Activated CD8-positive, alpha-beta memory T cell treated with anti-CD3 and anti-CD28 coated beads for 48 hours (primary cell): ENCODE results near the gene ZIC5.
"Not testable (repeated sequence)": the region's sequence is repeated elsewhere in the genome, so short reads cannot be mapped to it uniquely, and the experiment has no call there.

Experiments
- DNase-seq, 3 experiments: peaks; one replicate each; pipeline ENCODE4 v3.0.0-alpha.2; 2020; ENCODE audit warnings: low read depth in 2 of 3, low spot score in 2 of 3

ZIC5 gene

DNA sequence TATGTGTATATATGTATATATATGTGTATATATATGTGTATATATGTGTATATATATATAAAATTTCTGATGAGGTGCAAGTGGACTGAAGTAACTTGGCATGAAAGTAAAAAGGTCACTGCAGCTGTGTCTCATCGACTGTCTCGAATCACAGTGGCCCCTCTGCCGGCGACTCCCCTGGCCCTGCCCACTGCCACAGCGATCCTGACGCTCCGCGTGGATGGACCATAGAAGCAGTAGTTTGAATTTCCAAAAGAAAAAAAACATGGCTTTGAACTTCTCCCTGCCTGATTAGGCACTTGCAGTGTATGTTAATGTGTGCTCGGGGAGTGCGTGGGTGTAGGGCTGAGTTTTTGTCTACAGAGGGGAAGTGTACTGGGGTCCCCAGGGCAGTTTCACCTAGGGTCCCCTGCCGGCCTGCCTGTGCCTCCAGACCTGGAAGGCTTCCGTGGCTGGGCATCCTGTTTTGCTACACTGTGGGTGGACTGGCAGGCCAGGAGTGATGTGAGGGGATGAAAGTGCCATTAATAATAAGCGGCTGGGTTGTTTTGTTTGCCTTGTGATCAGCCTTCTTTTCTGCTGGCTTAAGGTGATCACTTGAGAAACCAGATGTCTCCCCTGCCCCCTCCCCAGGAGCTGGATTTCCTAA, 10.8 kb downstream of the ZIC5 start:
- DNase-seq, result no peak

DNA sequence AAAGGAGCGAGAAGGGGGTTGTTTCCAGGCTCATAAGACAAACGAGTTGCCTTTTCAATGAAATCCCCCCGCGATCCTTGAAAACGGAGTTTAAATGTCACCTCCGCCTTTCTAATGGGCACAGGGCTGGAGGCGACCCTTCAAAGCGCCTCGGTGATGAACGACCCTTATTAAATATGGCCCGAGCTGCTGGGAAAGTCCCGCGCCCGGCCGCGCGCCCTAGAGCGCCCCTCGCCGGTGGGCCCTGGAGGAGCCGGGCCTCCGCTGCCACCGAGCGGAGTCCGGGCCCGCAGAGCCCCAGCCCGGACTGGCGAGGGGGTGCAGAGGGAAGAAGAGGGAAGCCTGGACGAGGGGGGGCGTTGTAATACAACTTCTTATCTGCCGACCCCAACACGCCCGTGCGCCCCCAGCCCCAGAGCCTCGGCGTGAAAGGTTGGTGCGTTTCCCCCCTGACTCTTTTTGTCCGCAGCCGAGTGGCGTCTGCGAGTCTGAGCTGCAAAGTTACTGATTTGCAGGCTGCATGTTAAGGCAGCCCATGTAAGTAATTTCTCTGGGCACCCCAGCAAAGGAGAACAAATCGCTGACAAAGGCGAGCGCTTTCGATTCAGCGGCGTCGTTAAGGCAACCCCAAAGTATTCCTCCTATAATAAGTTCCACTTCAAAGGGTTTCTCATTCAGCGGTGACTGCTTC, 11.9 kb downstream of the ZIC5 start:
- DNase-seq, result no peak

DNA sequence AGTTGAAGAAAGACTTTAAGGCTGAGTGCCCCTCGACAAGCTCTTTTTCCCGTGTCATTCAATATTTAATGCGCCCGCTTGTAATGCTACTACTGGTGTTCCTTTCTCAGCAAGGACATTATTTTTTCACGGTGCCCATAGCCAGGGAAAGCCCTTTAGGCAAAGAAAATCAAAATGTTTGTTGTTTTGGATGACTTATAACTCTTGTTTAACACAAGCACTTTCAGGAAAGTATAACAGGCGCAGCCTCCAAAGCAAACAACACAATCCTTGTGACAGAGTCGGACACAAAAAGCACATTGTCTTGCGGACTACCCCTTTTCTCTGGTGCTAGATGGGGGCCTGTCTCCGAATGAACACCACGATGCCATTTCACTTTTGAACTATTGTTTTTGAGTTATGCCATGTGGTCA, 12.4 kb downstream of the ZIC5 start:
- DNase-seq, result no peak

DNA sequence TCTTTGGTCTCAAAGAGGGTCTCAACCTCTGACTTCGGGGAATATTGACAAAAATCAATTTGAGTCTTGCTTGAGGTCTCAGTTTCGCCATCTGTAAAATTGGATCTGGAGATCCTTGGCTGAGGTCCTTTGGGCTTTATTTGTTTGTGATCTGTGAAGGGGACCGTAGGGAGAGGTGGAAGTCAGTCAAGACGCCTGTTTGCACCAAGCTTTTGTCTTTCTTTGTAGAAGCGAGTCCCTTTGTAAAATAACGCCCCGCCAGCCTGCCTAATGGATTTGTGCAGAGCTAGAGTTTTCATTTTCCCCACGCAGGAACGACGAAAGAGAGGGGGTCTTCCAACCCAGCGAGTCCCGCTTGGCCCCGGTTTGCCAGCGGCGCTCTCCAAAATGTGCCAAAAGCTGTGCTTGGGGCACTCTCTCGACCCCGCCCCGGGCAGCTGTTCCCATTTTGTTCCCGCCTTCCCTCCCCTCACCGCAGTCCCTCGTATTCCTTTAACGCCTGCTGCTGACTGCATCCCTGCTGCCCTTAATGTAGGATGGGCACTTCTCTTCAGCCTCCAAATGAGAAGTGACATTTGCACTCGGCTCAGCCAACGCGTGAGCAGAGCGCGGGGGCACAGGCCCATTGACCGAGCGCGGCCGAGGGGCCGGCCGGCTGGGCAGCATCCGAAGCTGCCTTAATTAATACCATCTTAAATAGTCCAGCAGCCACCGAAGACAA, 13.0 kb downstream of the ZIC5 start:
- DNase-seq, result no peak

DNA sequence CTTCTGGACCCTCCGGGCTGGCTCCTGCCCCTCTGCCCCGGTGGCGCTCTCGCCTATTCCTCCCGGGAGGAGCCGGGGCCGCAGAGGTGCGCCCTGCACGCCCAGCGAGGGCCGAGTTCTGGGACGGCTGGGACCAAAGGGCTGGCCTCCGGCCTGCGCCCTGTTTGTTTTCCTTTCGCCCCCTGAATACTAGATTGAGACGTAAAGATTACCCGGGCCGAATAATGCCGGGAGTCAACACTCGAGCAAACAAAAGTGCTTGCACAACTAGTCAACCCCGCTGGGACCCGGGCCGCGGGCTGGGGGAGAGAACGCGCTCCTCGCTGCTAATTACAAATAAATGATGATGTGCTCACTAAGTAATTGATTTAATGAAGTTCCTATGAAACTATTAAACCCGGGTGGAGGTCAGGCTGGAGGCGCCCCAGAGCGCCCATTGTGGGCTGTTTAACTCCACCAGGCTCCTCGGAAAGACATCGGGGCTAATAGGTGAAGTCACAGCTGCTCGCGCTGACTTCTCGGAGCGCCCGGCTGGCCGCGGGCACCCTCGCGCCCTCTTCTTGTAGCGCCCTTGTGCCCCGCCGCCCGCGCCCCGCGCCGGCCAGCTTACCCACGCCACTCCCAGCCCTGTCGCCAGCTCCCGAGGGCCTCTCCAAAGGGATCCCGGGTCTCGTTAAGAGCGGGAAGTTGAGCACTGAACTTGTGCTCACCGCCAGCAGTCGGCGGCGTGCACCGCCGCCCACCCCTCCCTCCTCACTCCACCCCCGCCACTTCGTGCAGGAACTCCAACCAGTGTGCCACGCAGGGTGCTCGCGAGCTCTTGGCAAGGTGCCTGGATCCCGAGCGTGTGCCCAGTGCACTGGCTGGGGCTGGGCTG, 14.9 kb downstream of the ZIC5 start:
- DNase-seq, result no peak

DNA sequence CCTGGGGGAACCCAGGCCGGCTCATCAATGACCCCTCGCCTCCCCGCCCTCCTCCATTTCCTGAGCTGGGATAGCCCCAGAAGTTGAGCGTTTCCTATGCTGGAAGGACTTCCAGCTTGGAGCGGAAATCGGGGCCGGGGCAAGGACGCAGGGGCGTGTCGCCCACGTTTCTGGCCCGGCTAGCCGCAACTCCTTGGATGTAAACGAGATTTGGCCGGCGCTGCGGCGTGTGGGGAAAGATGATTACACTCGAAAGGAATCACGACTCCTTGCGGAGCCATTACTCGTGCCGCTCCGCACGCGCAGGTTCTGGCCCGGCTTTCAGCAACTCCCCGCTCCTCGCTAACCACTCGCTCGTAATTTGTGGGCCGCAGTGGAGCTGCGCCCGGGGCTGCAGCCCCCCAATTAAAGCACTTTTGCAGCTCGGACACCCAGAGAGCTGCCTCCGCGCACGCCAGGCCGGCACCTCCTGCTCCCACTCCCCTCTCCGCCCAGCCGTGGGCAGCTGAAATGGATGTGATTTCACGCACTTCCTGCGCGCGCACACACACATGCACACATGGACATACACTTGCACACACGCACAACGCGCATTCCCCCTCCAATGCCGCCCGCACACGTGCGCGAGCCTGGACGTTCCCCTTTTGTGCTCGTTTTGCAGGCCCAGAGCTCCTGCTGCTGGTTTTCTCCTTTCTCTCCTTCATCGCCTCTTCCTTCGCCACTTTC, 15.7 kb downstream of the ZIC5 start:
- DNase-seq, result no peak

DNA sequence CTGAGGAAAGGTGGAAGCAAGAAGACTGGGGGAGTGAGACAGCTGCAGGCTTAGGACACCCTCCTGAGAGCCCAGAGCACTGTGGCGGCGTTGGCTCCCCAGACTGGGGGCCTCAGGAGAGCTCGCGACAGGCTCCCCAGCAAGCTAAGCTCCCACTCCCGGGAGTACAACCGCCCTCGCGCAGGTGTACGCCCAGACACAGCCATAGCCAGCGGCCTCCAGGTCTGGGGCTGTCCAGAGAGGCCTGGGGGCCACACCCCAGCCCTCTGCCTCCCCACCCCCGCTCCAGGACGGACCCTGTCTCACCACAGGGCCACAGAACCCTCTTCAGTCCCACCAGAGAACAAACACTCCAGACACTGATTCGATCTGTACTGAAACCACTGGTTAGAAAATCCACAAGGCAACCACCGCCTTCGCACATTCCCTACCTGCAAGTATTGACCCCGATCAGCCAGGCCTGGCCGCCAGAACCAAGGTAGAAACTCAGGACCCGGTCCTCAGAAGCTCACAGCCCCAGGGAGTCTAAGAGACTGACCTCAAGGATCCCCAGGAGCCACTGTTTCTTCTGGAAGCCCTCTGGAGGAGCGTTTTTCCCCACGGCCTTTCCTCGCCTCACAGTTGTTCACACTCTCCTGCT, 16.3 kb downstream of the ZIC5 start:
- DNase-seq, result no peak

DNA sequence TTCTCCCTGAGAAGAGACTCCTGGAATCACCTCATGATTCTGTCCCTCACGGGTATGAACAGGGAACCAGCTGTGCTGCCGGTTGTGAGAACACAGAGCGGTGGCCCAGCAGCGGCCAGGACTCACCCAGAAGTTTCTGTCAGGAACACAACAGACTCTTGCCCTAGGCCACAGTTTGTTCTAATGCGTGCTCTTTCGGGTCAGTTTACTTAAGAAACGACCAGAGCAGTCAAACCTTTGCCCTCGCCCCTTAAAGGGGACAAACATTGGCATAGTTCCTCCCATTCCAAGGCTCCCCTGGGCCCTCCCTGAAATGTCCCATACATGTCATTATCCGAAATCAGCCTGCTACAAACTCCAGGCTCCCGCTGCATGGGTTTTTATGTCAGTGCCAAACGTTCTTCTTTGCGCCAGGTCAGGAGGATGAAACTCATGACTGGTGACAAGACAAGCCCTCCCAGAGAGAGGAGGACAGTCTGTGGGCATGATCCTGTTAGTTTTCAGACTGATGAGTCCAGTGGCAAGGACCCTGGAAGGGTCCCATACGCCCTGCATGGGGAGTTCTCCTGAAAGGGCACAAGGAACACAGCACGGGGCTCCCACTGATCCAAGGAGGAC, 18.3 kb downstream of the ZIC5 start:
- no peak for DNase-seq

DNA sequence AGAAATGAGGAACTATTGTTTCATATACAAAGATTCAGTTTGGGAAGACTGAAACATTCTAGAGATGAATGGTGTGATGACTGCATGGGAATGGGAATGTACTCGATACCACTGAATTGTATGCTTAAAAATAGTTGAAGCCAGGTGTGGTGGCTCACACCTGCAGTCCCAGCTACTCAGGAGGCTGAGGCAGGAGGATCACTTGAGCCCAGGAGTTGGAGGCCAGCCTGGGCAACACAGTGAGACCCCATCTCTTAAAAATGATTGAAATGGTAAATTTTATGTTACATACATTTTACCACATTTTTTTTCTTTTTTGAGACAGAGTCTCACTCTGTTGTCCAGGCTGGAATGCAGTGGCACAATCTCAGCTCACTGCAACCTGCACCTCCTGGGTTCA, 19.9 kb downstream of the ZIC5 start:
- DNase-seq, result not testable (repeated sequence)

DNA sequence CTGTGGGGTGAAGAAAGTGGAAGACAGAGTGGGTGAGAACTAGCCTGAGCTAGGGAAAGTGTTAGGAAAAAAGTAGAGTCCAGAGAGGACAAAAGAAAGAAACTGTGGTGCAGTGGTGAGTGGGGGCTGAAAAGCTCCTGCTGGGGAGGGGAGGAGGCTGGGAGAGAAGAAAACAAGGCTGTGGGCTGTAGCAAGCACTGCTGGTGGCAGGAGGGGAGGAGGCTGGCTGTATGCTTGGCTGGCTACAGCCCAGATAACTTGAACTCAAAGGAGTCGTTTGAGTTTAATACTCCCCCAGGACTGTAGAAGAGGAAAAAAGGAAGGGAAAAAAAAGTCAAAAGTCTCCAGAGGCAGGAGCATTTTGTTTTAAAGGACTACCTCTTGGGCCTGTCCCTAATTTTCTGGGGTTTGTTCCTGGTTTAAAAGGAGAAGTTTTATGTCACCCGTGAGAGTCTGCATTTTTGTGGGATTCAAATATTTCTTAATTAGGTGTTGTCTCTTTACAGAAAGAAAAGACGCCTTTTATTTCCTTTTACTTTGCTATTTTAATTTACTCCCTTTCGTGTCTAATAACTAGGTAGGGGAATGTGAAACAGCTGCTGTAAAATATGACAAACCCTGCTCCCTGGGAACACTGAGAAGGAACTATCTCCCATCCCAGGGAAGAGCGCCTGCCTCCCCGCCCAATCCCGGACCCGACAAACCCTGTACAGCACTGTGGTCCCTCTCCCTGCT, 21.7 kb downstream of the ZIC5 start:
- no peak for DNase-seq

DNA sequence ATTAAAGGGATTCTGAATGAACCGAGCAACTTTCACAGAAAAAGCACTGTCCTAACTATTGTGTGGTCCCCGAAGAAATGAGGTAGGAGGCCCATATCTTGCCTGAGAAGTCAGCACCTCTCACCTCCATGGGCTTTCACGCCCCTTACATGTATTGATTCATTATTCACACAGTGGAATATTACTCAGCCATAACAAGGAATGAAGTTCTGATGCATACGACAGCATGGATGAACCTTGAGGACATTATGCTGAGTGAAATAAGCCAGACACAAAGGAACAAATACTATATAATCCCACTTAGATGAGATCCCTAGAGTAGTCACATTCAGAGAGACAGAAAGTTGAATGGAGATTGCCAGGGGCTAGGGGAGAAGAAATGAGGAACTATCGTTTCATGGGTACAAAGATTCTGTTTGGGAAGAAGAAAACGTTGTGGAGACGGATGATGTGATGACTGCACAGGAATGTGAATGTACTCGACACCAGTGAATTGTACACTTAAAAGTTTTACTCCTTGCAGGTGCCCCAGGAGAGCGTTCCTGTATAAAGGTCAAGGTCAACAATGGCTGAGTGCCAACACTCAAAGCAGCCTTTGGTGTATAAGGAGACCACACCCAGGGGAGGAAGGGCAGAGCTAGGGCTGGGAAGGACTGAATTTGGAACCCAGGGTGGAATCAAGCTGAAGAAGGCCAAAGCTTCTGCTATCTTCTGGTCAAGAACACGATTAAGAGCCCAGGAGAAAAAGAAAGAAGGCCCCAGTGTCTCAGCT, 22.5 kb downstream of the ZIC5 start:
- no peak for DNase-seq

DNA sequence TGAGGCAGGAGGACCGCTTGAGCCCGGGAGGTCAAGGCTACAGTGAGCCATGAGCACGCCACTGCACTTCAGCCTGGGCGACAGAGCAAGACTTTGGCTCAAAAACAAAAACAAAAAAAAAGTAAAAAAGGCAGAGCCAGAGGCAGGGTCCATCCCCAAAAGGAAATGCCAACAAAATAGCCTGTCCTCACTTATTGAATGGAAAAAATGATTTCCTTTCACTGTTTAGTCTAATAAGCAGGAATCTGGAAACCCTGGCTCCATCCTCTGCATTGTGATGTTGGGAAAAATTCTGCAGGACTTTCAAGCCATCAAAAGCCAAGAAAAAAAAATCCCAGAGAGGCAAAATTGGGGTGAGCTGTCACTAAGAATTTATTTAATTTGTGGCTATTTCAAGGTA, 23.2 kb downstream of the ZIC5 start:
- DNase-seq, result no peak

DNA sequence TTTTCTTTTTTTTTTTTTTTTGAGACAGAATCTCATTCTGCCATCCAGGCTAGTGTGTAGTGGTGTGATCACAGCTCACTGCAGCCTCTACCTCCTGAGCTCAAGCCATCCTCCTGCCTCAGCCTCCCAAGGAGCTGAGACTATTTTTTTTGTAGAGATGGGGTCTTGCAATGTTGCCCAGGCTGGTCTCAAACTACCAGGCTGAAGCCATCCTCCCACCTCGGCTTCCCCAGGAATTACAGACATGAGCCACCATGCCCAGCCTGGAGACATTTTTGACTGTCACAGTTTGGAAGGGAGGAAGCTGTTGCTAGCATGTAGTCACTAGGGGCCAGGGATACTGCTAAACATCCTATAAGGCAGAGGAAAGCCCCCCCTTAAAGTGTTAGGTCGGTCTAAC, 23.9 kb downstream of the ZIC5 start:
- no peak for DNase-seq

DNA sequence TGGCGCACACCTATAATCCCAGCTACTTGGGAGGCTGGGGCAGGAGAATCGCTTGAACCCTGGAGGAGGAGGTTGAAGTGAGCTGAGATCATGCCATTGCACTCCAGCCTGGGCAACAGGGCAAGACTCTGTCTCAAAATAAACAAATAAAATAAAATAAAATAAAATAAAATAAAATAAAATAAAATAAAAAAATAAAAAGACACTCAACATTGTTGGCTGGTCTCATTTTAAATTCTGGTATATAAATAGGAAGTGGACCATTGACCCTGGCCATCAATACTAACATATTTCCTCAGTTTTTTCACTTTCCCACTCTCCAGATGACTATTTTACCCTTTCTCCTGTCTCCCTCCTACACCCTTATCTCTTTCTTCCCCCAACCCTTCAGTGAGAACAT, 26.1 kb downstream of the ZIC5 start:
- not testable (repeated sequence) for DNase-seq

DNA sequence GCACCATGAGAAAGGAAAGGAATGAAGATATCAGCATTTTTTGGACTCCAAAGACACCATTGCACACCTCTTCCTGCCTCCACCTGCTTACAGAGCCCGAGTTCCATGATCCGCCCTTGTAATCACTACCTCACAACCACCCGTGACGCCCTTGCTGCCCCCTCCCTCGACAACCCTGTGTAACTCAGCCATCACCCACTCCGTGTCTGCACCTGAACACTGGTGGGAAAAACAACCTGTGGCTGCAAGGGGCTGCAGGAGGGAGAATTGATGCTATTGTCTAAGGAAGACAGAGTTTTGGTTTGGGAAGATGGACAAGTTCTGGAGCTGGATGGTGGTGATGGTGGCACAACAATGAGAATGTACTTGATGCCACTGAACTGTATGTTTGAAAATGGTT, 27.0 kb downstream of the ZIC5 start:
- DNase-seq, result no peak

DNA sequence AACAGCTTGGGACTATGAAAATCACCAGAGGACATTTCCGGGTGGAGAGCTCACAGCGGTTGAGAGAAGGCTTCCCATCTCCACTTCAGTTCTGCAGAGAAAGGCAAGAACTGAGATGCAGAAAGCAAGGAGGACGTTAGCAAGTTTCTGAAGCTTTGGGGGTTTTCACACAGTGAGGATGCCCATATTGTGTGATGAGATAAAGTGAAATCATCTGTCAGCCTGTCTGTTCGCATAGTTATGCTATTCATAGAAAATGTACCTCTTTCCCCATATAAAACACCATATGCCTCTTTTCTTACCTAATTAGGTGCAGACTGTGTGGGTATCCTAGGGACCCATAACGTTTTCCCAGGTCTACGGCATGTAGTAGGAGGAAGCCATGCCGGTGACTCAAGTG, 27.5 kb downstream of the ZIC5 start:
- DNase-seq, result no peak

DNA sequence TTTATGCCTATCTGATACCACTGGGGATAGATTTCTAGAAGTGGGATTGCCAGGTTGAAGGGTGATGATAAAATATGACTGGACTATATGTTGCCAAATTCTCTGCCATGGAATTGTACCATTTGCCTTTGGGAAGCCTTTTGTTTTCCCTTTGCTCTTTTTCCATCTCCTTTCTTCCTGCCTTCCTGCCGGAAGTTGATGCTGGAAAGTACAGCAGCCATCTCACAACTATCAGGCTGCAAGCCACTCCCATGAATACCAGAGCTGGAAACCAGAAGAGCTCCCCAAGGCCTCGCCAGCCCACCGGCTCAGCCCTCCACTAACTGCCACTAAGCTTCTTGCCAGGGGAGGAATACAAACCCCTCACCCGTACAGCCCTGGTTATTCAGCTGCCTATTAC, 29.7 kb downstream of the ZIC5 start:
- DNase-seq, result no peak

DNA sequence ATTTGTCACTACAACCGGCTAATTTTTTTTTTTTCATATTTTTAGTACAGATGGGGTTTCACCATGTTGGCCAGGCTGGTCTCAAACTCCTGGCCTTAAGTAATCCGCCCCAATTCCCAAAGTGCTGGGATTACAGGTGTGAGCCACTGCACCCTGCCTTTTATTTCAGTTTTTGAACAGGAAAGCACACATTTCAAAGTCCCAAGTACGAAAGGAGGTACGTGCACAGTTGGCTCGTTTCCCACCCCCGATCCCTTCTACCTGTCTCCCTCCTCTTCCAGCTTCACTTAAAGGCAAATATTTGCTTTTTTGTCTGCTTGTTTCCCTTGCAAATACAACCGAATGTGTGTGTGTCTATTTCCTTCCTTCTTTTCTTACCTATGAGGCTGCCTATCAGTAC, 30.5 kb downstream of the ZIC5 start:
- no peak for DNase-seq

DNA sequence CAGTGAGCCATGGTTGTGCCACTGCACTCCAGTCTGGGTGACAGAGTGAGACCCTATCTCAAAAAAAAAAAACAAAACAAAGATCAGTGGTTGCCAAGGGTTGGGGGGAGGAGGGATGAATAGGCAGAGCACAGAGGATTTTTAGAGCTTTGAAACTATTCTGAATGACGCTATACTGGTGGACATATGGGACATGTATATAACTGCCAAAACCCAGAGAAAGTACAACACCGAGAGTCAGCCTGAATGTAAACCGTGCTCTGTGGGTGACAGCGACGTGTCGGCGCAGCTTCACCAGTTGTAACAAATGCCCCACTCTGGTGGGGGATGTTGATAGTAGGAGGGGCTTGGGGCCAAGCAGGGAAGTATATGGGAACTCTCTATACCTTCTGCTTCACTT, 32.9 kb downstream of the ZIC5 start:
- DNase-seq, result no peak
